Measurements from ENCODE around the gene TNIP2.
"Not testable (repeated sequence)": the region's sequence is repeated elsewhere in the genome, so short reads cannot be mapped to it uniquely, and the experiment has no call there.

TNIP2 gene

DNA sequence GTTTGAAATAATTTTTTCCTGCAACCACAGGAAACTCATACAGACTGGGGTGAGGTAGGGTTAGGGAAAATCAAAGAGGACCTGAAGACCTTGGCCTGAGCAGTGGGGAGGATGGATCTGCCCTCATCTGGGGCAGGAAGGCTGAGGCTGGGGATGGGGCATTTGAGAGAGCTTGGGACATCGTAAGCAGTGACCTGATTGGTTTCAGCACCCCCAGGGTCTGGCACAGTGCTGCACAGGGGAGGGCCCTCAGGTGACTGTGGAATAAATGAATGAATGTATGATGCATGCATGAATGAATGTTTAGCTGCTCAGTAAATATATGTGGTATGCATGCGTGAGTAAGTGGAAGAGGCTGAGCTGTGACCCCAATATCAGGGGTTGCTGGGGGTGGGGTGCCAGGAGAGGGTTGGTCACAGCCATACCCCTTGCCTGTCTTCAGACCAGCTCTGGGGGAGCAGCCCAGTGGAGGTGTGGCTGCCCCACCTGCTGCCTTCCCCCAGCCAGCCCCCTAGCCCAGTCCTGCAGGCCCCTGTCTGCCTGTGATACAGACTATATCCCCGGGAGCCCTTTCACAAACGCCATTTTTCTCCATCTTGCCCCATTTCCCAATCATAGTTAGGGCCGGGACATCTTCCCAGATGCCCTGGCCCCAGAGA, 11.0 kb upstream of the TNIP2 start:
- no peak overlapping the region for H3K27ac ChIP-seq (ENCODE audit: low read length)
- H3K9me3 ChIP-seq (ENCODE audit: control insufficient read depth, insufficient read depth, low read length), result no peaks in the 10 kb centered on the region
- no CpG with 5 or more reads among the region's 5 CpGs for WGBS (ENCODE audit: insufficient coverage, insufficient read length)
- no peaks in the 10 kb centered on the region for H3K27me3 ChIP-seq (ENCODE audit: control insufficient read depth, insufficient read depth, low read length)
- H3K4me3 ChIP-seq (ENCODE audit: low read length), result no peak overlapping the region
- no peaks in the 10 kb centered on the region for H3K36me3 ChIP-seq (ENCODE audit: control insufficient read depth, insufficient read depth, low read length)
- H3K4me1 ChIP-seq (ENCODE audit: control insufficient read depth, insufficient read depth, low read length), result no peaks in the 10 kb centered on the region
- no peak for DNase-seq (ENCODE audit: low read depth, low spot score)

DNA sequence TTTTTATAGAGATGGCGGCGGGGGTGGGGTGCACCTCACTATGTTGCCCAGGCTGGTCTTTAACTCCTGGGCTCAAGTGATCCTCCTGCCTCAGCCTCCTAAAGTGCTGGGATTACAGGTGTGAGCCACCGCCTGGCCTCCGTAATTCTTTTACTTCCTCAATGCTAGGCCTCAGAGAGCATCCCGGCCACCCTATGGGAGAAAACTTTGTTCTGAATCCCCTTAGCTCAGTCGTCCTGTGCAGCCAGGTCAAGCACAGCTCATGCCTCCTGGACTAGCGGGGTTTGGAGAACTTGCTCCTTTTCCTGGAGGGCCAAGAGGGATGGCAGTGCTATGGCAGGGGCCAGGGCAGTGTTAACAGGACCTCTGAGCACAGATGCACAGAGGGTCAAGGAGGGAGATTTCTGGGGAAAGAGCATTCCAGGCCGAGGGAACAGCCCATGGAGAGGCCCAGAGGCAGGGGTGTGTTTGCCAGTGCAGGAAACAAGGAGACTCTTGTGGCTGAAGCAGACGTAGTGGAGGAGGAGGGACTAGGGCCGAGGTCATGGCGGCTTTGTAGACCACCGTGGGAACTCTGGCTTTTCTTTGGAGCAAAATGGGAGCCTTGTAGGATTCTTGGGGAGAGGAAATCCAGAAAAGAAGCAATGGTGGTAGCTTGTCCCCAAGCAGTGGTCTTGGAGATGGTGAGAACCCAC, 9.8 kb upstream of the TNIP2 start:
- WGBS (ENCODE audit: insufficient coverage, insufficient read length), result no CpG with 5 or more reads among the region's 12 CpGs
- Histone ChIP-seq H3K4me1 (ENCODE audit: control insufficient read depth, insufficient read depth, low read length) (peaks cover 3% of the 10 kb centered on the region; the same call in 1 of the 2 replicates), H3K4me3 (ENCODE audit: low read length) (no peak overlapping the region), H3K27ac (ENCODE audit: low read length) (no peak overlapping the region), H3K36me3 (ENCODE audit: control insufficient read depth, insufficient read depth, low read length) (no peaks in the 10 kb centered on the region), H3K9me3 (ENCODE audit: control insufficient read depth, insufficient read depth, low read length) (no peaks in the 10 kb centered on the region), H3K27me3 (ENCODE audit: control insufficient read depth, insufficient read depth, low read length) (no peaks in the 10 kb centered on the region)
- no peak for DNase-seq (ENCODE audit: low read depth, low spot score)

DNA sequence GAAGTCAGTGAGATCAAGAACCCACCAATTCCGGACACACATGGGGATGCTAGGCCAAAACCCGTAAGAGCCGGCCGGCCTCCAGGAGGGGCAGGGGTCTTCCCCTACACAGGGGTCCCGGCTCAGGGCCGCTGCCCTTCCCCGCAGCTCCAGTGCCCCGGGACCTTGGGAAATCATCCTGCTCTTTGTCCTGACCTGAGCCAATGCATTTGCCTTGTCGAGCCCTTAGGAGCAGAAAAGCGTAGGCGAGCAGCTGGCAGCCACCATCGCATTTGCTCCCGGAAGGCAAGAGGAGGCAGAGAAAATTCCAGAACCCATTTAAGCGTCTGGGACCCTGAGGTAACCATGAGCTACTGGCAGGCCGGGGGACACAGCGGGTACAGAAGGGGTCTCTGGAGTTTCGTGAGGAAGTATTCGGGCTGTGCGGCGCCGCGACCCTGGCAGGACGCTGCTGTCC, 7.4 kb upstream of the TNIP2 start:
- H3K27me3 ChIP-seq (ENCODE audit: control insufficient read depth, insufficient read depth, low read length), result no peaks in the 10 kb centered on the region
- no CpG with 5 or more reads among the region's 23 CpGs for WGBS (ENCODE audit: insufficient coverage, insufficient read length)
- no peaks in the 10 kb centered on the region for H3K9me3 ChIP-seq (ENCODE audit: control insufficient read depth, insufficient read depth, low read length)
- peaks cover 3% of the 10 kb centered on the region; the same call in 1 of the 2 replicates for H3K4me1 ChIP-seq (ENCODE audit: control insufficient read depth, insufficient read depth, low read length)
- H3K27ac ChIP-seq (ENCODE audit: low read length), result no peak overlapping the region
- H3K4me3 ChIP-seq (ENCODE audit: low read length), result peak overlapping the region; percentile 36; the same call in 1 of the 2 replicates
- no peaks in the 10 kb centered on the region for H3K36me3 ChIP-seq (ENCODE audit: control insufficient read depth, insufficient read depth, low read length)
- no peak for DNase-seq (ENCODE audit: low read depth, low spot score)

DNA sequence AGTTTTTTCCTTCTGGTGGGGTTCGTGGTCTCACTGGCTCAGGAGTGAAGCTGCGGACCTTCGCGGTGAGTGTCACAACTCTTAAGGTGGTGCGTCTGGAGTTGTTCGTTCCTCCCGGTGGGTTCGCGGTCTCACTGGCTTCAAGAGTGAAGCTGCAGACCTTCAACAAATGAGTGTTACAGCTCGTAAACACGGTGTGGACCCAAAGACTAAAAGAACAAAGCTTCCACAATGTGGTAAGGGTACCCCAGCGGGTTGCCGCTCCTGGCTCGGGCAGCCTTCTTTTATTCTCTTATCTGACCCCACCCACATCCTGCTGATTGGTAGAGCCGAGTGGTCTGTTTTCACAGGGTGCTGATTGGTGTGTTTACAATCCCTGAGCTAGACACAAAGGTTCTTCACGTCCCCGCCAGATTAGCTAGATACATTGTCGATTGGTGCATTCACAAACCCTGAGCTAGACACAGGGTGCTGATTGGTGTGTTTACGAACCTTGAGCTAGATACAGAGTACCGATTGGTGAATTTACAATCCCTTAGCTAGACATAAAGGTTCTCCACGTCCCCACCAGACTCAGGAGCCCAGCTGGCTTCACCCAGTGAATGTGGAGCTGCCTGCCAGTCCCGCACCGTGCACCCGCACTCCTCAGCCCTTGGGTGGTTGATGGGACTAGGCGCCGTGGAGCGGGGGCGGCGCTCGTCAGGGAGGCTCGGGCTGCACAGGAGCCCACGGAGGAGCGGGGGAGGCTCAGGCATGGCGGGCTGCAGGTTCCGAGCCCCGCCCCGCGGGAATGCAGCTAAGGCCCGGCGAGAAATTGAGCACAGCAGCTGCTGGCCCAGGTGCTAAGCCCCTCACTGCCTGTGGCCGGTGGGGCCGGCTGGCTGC, 6.6 kb upstream of the TNIP2 start:
- not testable (repeated sequence) for H3K9me3 ChIP-seq (ENCODE audit: control insufficient read depth, insufficient read depth, low read length)

DNA sequence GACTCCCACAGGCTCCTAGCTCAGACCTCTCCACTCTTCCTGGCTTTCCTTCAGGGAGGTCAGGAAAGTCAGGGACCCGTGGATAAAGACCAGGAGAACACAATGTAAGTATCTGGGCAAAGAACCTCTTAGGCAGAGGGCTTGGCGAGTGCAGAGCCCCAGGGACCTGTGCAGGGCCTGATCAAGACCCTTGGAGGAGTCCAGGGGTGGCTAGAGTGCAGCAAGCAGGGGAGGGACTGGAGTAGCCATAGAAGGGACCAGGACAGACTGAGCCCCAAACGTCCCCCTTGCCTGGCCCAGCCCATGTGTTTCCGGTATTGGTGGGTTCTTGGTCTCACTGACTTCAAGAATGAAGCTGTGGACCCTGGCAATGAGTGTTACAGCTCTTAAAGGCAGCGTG, 5.9 kb upstream of the TNIP2 start:
- Histone ChIP-seq H3K27ac (ENCODE audit: low read length) (no peak overlapping the region), H3K4me3 (ENCODE audit: low read length) (no peak overlapping the region), H3K27me3 (ENCODE audit: control insufficient read depth, insufficient read depth, low read length) (no peaks in the 10 kb centered on the region), H3K36me3 (ENCODE audit: control insufficient read depth, insufficient read depth, low read length) (no peaks in the 10 kb centered on the region), H3K4me1 (ENCODE audit: control insufficient read depth, insufficient read depth, low read length) (peaks cover 3% of the 10 kb centered on the region; the same call in 1 of the 2 replicates), H3K9me3 (ENCODE audit: control insufficient read depth, insufficient read depth, low read length) (no peaks in the 10 kb centered on the region)
- WGBS (ENCODE audit: insufficient coverage, insufficient read length), result no CpG with 5 or more reads among the region's 5 CpGs
- DNase-seq (ENCODE audit: low read depth, low spot score), result no peak

More for the DNA sequence above, 6.6 kb upstream of the TNIP2 start:
- H3K27me3 ChIP-seq (ENCODE audit: control insufficient read depth, insufficient read depth, low read length); H3K4me1 ChIP-seq (ENCODE audit: control insufficient read depth, insufficient read depth, low read length); H3K36me3 ChIP-seq (ENCODE audit: control insufficient read depth, insufficient read depth, low read length); DNase-seq (ENCODE audit: low read depth, low spot score); H3K4me3 ChIP-seq (ENCODE audit: low read length); H3K27ac ChIP-seq (ENCODE audit: low read length): not testable (repeated sequence)
- WGBS (ENCODE audit: insufficient coverage, insufficient read length), result no CpG with 5 or more reads among the region's 42 CpGs

DNA sequence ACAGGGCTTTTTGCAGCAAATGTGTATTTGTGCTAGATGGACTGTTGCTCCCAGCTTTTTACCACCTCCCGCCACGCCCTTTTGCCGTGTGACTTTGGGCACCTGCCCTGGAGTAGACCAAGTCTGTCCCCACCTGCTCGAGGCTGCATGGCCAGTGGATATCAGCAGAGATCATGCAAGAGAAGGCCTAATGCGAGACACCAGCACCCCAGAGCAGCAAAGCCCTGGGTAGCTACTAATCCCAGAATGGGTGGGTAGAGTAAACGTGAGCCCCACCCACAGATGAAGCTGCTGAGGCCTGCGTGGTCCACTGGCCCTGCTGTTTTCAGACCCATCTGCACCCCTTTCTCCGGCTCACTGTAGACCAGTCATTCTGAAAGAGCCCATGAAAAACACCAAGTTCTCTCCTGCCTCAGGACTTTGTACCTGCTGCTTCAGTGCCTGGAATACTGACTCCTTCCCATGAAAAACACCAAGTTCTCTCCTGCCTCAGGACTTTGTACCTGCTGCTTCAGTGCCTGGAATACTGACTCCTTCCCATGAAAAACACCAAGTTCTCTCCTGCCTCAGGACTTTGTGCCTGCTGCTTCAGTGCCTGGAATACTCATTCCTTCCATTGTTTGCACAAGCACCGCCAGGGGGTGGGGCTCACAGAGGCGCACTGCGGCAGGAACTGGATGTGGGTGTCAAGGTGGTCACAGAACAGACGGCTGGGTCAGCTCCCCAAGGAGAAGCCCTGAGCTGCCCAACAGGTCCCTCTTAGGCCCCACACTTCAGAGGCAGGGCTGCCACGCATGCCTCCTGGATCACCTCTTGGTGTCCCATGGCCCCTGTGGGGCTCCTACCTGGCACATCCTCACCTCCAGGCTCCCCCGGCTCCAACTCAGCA, 5.1 kb upstream of the TNIP2 start:
- no peak for DNase-seq (ENCODE audit: low read depth, low spot score)
- H3K9me3 ChIP-seq (ENCODE audit: control insufficient read depth, insufficient read depth, low read length), result no peaks in the 10 kb centered on the region
- H3K27me3 ChIP-seq (ENCODE audit: control insufficient read depth, insufficient read depth, low read length), result no peaks in the 10 kb centered on the region
- H3K4me3 ChIP-seq (ENCODE audit: low read length), result no peak overlapping the region
- no CpG with 5 or more reads among the region's 14 CpGs for WGBS (ENCODE audit: insufficient coverage, insufficient read length)
- no peak overlapping the region for H3K27ac ChIP-seq (ENCODE audit: low read length)
- H3K4me1 ChIP-seq (ENCODE audit: control insufficient read depth, insufficient read depth, low read length), result peaks cover 3% of the 10 kb centered on the region; the same call in 1 of the 2 replicates
- no peaks in the 10 kb centered on the region for H3K36me3 ChIP-seq (ENCODE audit: control insufficient read depth, insufficient read depth, low read length)

DNA sequence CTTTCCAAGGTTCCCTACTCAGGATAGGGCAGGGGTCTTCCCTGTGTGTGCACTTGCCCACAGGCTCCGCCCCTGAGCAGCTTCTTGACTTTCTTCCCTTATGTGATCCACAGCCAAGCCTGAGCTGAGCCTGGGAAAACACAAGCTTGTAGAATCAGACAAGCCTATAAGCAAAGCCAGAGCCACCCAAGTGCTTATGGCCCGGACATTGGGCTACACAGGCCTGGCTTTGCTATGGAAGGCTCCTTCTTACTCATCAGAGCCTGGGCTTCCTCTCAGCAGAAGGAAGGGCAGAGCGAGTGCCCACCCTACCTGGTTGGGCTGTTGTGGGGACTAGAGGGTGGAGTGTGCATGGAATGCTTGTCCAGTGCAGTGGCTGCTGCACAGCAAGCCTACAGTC, 1.3 kb upstream of the TNIP2 start:
- Histone ChIP-seq H3K27me3 (ENCODE audit: control insufficient read depth, insufficient read depth, low read length) (no peaks in the 10 kb centered on the region), H3K4me1 (ENCODE audit: control insufficient read depth, insufficient read depth, low read length) (peaks cover 4% of the 10 kb centered on the region; the same call in 1 of the 2 replicates), H3K36me3 (ENCODE audit: control insufficient read depth, insufficient read depth, low read length) (no peaks in the 10 kb centered on the region), H3K9me3 (ENCODE audit: control insufficient read depth, insufficient read depth, low read length) (no peaks in the 10 kb centered on the region), H3K4me3 (ENCODE audit: low read length) (no peak overlapping the region), H3K27ac (ENCODE audit: low read length) (no peak overlapping the region)
- DNase-seq (ENCODE audit: low read depth, low spot score), result no peak
- no CpG with 5 or more reads among the region's 3 CpGs for WGBS (ENCODE audit: insufficient coverage, insufficient read length)

DNA sequence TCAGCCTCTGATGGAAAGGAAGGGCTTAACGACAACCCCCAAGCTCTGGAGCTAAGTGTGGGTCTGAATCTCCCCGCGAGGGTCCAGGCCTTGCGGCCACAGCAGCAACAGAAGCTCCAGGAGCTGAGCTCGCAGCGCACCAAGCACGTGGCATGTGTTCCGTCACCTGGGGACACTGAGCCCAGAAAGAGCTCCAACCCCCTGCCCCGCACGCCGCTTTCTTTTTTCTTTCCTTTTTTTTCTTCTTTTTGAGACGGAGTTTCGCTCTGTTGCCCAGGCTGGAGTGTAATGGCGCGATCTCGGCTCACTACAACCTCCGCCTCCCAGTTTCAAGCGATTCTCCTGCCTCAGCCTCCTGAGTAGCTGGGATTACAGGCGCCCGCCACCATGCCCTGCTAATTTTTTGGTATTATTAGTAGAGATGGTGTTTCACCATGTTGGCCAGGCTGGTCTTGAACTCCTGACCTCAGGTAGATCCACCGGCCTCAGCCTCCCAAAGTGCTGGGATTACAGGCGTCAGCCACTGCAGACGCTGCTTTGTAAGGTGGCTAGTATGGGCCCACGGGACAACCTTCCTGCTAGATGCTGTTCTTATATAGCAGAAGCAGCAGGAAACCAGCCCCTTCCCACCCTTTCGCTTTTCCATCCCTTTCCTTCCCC, 685 bp upstream of the TNIP2 start:
- Histone ChIP-seq H3K27me3 (ENCODE audit: control insufficient read depth, insufficient read depth, low read length) (no peaks in the 10 kb centered on the region), H3K4me3 (ENCODE audit: low read length) (no peak overlapping the region), H3K4me1 (ENCODE audit: control insufficient read depth, insufficient read depth, low read length) (peaks cover 4% of the 10 kb centered on the region; the same call in 1 of the 2 replicates), H3K27ac (ENCODE audit: low read length) (no peak overlapping the region), H3K36me3 (ENCODE audit: control insufficient read depth, insufficient read depth, low read length) (no peaks in the 10 kb centered on the region), H3K9me3 (ENCODE audit: control insufficient read depth, insufficient read depth, low read length) (no peaks in the 10 kb centered on the region)
- WGBS (ENCODE audit: insufficient coverage, insufficient read length), result no CpG with 5 or more reads among the region's 25 CpGs
- DNase-seq (ENCODE audit: low read depth, low spot score), result no peak

All from iPS DF 6.9 (cell line).